ENCODE measurements around the gene TWF1.
"Not testable (repeated sequence)": the region's sequence is repeated elsewhere in the genome, so short reads cannot be mapped to it uniquely, and the experiment has no call there.

TWF1 gene

DNA sequence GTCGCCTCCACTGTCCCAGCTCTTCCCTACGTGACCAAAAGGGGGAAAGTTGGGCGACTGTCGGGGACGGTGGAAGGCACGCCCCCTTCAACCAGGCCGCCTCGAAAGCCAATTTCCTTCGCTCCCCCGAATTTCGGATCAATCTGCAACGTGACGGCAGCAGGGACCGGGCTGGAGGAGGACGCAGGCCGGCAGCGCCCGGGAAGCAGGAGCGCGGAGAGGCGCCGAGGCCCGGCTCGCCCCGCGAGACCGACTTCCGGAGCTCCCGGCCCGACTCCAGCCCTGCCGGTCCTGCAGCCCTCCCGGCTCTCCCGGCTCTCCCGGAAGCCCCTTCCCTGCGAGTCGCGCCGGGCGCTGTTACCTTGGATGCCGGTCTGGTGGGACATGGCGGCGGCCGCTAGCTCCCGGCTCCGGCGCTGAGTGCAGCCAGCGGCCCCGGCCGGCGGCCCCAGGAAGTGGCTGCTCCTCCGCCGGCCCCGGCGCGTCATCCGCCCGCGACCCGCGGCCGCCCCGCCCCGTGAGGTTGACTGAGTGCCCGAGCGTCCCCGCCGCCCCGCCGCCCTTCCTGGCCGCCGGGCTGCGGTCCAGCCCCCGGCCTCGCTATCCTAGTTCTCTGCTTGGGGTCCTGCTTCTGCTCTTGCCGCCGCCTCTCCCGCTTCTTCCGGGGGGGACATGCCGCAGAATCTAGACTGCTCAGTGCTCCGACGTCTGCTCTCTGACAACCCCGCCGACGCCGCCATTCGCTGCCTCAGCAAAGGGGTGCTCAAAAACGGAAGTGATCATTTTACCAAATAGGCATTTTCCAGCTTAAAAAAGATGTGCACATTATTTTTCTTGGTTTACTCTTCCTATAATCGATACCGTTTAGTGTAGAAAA is at the start of gene TWF1:
TWF1 (minus strand) TSS at position 458 of the 877 bp plus-strand sequence; CDS start at position 386, 72 bp downstream.
- no peak for FAIRE-seq

DNA sequence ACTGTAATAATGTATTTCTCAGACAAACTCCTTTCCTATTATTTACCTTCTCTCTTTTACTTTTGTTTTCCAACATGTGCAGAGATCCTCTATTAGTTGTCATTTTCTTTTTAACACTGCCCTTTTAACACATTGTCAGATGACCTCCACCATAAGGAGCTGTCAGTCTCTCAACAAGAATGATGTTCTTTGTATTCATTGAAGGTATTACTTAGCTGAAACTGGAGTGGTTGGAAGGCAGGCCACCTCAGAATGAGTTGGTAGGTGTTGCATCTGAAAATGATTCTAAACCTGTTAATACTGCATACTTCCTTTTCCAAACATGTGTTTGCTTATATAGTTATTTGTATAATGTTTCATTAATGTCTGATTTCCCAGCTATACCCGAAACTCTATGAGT is 46.6 kb upstream of the TWF1 start:
- FAIRE-seq, result no peak

DNA sequence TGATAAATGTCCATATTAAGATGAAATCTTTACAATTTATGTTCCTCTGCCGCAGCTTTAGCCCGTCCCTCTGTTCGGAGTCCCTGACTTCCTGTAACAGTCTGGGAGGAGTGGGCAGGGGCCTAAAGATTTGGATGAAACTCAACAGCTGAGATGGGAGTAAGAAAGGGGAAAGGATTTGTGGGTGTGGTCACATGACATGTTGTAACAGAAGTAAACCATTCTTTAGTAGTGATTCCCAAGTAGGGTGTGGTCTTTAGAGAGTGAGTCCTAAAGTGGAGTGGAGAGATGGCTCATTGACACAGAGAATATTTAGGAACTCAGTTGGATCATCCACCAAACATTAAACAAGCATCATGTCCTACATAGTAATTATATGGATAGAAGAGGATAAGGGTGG is 42.7 kb upstream of the TWF1 start:
- FAIRE-seq, result no peak

DNA sequence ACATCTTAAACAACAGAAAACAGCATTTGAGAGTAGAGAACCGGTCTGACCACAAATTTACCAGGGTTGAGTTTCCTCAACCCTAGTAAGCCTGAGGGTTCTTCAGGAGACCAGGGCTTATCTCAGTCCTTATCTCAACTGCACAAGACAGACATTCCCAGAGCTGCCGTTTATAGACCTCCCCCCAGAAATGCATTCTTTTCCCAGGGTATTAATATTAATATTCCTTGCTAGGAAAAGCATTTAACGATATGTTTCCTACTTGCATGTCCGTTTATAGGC is 42.0 kb upstream of the TWF1 start:
- no peak for FAIRE-seq

DNA sequence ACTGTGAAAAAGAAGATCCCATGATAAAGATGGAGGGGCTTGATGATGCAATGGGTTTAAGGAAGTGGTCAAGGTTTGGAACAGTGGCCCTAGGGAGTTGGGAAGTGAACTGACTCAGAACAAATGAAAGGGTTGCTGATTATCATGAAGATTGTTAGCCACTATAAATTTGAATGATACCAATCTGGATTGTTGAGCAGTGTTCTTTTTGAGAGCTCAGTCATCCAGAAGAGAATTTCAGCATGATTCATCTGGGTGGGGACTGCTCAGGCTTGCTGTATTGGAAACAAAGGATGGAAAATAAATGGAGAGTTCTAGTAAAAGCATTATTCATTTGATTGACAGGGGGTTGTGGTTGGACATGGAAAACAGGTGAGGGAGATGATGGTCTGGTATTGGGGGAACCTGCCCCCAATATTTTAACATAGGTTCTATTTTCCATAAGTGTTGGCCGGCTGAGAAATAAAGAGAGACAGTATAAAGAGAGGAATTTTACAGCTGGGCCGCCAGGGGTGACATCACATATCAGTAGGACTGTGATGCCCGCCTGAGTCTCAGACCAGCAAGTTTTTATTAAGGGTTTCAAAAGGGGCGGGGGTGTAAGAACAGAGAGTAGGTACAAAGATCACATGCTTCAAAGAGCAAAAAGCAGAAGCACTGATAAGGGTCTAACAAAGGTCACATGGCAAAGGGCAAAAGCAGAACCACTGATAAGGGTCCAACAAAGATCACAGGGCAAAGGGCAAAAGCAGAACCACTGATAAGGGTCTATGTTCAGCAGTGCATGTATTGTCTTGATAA is 41.5 kb upstream of the TWF1 start:
- not testable (repeated sequence) for FAIRE-seq

DNA sequence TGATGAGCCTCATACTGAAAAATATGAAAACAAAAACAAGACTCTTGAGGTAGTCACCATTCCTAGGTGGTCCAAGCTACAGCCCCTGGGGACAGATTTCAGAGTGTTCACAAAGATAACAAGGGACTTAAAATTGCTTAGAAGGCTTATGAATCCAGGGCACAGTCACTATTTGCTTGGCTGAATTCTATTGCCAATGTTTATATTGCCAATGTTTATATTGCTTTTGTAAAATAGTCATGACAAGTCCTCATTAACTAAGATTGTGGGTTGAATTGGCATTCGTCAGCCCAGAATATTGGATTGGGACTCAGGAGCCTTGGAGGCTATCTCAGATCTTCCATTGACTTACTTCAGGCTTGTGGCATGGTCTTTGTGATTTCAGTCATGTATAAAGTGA is 36.1 kb upstream of the TWF1 start:
- no peak for FAIRE-seq

DNA sequence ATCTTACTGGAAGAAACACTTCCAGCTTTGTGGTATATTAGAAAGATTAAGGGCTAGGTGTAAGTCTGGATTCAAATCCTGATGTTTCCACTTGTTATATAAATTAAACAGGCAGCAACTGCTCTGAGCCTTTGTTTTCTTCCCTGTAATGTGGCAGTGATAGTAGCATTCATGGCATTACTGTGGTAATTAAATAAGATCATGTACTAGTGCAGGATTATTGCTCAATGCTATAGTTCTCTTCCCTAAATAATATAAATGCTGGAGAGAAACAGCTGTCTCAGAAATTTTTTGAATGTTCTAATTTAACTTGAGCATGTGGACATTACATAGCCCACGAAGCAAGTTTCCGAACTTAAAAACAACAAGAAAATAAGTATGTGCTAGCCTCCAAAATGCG is 35.1 kb upstream of the TWF1 start:
- no peak for FAIRE-seq

DNA sequence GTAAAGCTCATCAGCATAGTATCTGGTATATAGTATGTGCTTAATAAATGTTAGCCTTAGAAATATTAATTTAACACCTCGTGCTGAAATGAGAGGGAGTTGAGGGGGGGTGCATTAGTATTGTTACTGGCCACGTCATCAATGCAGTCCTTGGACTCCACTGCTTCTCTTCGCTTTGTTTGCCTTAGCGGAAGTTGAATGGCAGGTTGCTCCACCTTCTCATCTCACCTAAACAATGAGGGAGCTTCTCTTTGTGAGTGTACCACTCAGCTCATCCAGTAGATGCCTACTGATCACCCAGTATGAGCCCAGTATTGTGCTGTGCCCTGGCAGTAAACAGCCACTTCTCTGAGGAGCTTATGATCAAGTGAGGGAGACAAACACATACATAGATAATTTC is 34.2 kb upstream of the TWF1 start:
- no peak for FAIRE-seq

DNA sequence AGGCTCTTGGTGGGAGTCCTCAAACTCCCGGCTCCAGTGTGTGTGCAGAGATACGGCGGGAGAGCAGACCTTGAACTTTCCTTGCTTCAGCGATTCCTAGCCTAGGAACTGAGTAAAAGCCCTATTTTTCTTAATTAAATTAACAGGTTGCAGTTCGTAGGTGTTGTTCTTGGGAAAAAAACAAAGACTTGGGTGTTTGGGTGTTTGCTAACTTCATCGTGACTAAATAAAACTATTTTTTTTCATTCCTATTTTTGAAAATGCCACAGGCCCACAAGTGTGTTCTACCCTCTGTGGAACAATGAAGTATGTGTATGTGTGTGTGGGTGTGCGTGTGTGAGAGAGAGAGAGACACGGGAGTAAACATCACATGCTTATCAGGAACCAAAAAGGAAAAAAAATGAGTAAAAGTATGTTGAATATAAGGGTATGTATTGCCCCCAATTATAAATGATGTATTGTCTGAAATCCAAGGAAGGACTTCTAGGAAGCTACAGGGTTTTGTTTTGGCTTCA is 30.4 kb upstream of the TWF1 start:
- FAIRE-seq, result no peak

DNA sequence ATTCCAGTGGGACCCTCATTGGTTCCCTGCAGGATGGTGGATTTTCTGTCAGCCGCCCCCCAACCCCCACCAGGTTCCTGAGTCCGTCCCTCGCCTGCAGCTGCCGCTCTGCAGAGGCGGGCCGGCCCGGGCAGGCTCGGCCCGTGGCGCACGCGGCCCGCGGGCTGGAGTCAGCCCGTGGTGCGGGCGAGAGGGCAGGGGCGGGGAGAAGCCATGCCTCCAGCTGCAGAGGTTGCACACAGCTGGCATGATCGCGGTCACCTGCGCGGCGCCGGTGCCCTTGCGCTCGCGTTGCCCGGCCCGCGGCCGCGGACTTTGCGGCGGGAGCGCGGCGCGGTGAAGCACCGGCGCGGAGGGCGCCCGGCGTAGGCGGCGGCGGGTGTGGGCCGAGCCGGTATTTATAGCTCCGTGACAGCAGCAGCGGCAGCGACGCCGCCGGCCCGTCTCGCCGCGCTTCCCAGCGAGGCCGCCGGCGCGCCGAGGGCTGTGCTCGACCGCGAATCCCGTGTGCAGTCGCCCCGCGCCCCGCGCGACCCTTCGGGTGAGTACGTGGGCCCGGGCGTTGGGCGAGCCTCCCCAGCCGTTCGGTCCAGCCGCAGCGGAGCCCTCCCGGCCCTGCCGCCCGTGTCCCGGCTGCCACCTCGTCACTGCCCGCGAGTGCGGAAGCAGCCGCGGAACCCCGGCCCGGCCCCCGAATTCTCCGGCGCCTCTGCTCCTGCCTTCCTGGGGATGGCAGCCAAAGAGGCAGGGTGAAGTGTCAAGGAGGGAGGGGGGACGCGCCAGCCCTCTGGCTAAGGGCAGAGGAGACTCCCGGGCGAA is 29.7 kb upstream of the TWF1 start, which contains the start of gene TMEM117:
TMEM117 (plus strand) TSS at position 426 of the 819 bp plus-strand sequence.
- no peak for FAIRE-seq

DNA sequence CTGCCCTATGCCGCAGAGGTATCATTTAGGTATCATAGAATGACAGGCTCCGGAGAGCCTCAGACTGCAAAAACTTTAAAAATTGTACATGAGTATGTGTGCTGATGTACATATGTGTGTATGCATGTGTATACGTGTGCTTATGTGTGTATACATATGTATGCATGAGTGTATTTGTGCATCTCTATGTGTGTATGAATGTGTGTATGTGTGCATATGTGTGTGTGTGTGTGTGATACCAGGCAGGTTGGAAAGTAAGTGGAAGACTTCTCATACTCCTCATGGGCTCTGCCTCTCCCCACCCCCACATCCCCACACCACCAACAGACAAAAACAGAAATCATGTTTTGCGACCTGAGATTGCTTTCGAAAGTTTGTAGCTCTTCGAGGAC is 29.1 kb upstream of the TWF1 start:
- FAIRE-seq, result no peak

DNA sequence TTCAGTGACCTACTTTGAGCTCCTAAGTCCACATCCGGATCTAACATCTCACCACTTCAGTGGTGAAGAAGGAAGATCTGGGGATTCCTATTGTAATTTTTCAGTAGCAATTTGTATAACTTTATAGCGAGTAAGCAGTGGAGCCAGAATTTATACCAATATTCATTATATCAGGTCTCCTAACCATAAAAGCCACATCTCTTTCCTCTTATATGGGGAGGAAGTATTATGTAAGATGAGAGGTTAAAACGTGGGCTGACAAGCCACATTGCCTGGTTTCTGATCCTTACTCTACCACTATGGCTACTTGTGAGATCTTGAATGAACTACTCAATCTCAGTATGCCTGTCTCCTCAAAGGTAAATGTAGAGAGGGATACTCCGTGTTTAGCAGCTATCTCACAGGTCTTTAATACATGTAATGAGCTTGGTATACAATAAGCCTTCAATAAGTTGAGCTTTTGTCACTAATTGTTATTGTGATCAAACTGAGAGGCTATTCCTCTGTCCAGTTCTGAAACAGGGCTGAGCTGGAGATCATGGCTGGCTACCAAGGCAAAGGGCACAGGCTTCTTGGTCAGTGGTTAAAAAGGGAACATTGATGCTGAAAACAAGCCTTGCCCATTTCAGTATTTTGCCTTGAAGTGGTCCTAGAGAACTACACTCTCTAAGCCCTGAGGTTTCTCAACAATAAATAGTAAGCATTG is 26.5 kb upstream of the TWF1 start:
- FAIRE-seq, result no peak

DNA sequence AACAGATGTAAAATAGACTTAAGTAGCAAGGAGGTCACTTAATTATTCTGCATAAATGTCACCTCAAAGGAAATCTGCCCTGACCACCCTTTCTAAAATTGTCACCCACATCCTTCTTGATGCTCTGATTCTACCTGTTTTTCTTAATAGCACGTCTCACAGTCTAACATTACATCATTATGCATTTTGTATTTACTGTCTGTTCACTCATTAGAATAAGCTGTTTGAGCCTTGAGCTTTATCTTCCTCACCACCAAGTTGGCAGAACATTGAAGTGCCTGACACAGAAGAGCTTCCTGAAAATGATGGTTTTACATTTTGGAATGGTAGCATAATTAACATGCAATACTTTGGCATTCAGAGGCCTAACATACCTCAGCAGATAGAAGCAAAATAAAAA is 21.0 kb upstream of the TWF1 start:
- FAIRE-seq, result no peak

DNA sequence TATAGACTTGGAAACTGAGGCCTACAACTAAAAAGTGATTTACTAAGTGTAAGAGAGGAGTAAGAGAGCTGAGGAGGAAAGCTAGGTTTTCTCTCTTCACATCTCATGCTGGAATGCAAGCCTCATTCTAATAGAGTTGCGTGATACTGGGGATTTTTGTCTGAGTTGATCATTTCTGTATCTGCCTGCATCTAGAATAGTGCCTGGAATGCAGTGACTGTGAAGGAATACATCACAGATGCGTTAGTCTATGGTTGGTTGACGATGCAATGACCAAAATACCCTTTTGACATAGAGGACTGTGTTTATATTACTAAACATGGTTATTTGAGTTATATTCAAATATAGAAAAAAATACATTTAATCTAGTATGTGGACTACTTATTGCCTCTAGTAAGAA is 20.6 kb upstream of the TWF1 start:
- FAIRE-seq, result no peak

DNA sequence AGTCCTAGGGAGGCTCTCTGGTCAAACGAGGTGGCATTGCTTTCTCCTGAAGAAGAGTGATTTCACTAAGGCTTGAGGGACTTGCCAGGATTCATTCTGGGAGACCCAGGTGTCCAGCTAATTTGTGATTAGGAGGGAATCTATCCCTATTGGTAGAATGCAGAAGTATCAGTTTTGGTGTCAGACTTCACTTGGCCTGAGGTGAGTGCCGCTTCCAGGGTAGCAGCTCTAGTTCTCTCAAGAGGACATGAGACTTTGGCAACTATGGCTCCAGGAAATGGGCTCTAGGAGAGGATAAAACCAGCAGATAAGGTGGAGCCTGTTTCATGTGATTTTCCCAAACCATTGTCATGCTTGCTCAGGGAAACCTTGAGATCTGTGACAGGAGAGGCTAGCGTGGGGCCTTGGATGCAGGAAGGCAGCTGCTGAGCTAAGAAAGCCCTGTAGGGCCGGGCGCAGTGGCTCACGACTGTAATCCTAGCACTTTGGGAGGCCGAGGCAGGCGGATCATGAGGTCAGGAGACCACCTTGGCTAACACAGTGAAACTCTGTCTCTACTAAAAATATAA is 18.2 kb upstream of the TWF1 start:
- FAIRE-seq, result no peak

DNA sequence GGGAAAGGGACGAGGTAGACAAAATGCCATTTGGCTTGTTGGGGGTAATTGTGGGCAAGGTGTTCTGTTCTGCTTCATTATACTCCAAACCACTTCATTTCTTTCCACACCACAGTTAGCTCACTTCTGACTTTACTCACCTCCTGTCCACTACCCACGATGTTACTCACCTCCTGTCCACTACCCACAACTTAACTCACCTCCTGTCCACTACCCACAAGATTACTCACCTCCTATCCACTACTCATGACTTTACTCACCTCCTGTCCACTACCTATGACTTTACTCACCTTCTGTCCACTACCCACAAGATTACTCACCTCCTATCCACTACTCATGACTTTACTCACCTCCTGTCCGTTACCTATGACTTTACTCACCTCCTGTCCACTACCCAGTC is 10.1 kb upstream of the TWF1 start:
- FAIRE-seq, result no peak

DNA sequence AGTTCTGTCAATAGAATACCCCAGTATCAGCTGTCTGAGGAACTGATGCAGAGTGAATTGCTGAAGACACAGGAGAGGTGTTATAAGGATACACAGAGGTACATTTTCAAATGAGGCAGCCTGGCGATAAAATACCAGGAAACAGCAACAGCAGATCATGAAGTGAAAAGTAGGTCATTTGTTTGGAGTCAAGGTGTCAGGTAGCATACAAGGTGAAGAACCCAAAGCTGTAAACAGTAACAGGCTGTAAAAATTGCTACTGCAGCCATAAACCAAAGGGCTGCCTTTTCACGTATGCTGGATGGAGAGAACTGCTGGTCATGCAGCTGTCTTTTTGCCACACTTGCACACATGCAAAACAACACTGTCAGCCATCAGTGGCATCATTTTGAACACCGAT is 9.3 kb upstream of the TWF1 start:
- no peak for FAIRE-seq

DNA sequence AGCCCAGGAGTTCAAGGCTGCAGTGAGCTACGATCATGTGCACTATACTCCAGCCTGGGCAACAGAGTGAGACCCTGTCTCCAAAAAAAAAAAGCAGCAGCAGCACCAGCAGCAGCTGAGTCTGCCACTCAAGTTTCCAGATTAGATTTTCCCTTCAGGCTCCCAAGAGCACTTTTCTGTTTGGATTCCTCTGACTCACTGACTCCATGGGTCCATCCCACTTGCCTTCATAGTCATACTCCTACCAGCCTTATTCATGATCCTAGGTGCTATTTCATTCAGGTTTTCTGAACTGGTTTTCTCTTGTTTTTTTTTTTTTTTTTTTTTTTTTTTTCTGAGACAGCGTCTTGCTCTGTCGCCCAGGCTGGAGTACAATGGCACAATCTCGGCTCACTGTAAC is 6.8 kb upstream of the TWF1 start:
- no peak for FAIRE-seq

DNA sequence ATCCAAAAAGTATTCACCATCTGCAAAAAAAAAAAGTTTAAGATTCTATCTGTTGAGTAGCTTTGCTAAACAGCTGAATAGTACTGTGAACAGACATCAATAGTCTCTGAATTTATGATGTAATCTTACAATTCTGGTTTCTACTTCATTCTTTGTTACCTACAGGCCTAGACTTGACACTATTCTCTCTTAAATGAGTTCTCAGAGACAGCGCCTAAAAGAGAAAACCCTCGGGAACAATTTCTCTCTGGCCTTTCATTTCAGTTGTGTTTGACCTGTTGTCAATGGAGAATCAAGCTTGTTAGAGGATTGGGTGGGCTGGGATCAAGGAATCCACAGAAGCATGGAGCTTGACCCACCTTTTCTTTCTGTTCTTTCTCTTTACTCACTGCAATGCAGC is 5.9 kb upstream of the TWF1 start:
- FAIRE-seq, result no peak

DNA sequence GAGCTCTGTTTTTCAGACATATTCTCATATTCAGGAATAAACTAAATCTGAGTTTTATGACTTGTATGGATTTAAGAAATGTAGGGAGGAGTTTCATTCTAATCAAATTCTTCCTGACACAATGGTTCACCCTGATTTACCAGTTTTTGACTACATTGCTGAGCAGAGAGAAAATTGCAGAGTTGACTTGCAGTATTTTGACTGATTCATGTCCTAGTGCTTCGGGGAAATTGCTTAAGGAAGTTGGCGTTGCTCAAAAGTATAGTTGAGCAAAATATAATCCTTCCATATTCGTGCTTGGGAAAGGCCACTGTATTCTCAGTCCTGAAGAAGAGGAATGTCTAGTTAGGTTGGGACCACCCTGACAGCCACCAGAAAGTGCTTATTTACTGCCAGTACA is 1.3 kb upstream of the TWF1 start:
- no peak for FAIRE-seq

DNA sequence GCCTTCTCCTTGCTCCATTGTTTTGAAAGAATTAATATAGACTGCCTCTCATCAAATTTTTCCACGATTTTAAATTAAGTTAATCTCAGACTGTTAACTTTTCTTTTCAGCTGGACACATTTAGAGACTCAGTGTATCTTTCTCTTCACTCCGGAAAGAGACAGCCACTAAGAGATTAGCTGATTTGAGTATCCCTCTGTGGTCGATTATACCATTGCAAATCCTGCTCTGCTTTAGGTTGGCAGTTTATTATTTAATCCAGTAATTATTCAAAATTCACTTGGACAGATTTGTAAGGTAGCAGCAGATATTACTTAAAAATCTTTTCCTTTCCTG is 588 bp upstream of the TWF1 start:
- no peak for FAIRE-seq

DNA sequence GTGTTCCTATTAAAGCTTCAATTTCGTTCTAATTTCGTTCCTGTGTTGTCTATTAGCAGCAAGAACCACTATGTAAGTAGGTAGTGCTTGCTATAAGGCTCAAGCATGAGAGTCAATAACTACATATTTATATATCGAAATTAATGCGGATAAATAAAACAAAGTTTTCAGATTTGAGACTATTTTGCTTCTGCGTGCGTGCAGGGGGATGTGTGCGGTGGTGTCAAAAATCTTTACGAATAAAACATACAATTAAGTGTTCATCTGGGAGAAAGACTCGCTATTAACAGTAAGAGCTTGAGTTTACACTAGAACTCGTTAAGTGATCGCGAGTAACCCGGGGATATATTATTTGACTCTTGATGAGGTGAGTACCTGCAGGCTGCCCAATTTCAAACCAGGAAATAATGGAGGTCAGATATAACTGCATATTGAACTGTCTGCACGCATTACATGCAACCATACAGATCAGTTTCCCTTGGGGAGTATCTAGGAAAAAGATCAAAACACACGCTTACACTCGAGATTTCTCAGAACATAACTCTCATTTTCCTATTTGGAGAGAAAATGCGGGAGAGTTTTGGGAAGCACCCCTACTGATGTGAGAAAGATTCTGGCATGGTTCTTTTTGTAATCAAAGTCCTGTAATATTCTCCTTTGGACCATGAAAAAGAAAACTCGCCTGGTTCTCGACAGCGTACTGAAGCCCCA is 813 bp downstream of the TWF1 start:
- no peak for FAIRE-seq
